Measurements from ENCODE around the gene SLC39A11. TPM values are rescaled to one million over a fixed set of nuclear protein-coding genes. Genes with fewer than 3 reads are reported as not detected.

SLC39A11 gene
- total RNA-seq, 1 donor from 2014 or later = 4.9 TPM

DNA sequence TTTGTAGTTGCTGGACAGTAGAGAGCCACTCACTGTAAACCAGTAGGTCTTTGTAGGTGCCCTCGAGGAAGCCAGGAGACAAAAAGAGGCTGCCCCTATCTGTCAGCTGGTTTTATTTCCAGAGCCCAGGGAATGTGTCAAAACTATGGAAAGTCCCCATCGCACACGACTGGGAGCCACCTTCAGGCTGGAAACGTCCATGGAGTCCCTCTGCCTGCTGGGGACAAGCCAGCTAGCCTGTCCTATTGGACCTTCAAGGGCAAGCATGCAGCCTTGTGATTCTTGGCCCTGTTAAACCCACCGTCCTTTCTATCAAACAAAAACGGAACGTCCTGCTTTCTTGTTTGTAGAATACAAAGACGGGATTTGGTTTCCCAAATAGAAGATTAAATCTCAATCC, 289.8 kb downstream of the SLC39A11 start:
- Histone ChIP-seq H3K36me3 (peaks cover 0 to 7% of the 10 kb centered on the region in 2 donors), H3K4me3 (no peak overlapping the region), H3K4me1 (no peaks in the 10 kb centered on the region), H3K27ac (no peak overlapping the region), H3K9me3 (peaks cover 5 to 32% of the 10 kb centered on the region in 2 donors), H3K27me3 (no peaks in the 10 kb centered on the region)
- intact Hi-C loops (cut with DNase I) = no loop called here
- no peak for DNase-seq (ENCODE audit: low spot score in 2 of 2)
- TF ChIP-seq, protein P1, sequence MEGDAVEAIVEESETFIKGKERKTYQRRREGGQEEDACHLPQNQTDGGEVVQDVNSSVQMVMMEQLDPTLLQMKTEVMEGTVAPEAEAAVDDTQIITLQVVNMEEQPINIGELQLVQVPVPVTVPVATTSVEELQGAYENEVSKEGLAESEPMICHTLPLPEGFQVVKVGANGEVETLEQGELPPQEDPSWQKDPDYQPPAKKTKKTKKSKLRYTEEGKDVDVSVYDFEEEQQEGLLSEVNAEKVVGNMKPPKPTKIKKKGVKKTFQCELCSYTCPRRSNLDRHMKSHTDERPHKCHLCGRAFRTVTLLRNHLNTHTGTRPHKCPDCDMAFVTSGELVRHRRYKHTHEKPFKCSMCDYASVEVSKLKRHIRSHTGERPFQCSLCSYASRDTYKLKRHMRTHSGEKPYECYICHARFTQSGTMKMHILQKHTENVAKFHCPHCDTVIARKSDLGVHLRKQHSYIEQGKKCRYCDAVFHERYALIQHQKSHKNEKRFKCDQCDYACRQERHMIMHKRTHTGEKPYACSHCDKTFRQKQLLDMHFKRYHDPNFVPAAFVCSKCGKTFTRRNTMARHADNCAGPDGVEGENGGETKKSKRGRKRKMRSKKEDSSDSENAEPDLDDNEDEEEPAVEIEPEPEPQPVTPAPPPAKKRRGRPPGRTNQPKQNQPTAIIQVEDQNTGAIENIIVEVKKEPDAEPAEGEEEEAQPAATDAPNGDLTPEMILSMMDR (IDR thresholded peaks at IDR 0.05) = no peak

DNA sequence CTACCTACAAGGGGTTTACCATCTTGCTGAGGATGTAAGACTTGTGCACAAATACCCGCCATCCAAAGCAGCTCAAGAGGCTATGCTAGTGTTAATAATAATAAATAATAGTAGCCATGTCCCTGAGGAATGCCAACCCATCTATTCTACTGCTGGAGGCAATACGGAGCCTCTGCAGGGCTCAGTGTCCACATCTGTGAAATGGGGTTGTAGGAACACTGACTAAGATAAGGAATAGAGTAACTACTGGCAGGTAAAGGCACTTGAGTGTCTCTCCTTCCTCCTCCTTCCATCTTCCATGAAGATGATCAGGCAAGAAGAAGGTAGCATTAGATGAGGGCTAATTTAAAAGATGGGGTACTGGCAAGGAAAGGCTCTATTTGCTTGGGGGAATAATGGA, 295.3 kb downstream of the SLC39A11 start:
- peaks cover 5 to 42% of the 10 kb centered on the region in 2 donors for H3K9me3 ChIP-seq
- H3K36me3 ChIP-seq = peaks cover 0 to 19% of the 10 kb centered on the region in 2 donors
- no peaks in the 10 kb centered on the region for H3K27me3 ChIP-seq
- no peak for DNase-seq (ENCODE audit: low spot score in 2 of 2)
- H3K4me3 ChIP-seq = no peak overlapping the region
- H3K4me1 ChIP-seq = no peaks in the 10 kb centered on the region
- TF ChIP-seq, protein P1 (IDR thresholded peaks at IDR 0.05) = no peak
- intact Hi-C loops (cut with DNase I) = no loop called here
- no peak overlapping the region for H3K27ac ChIP-seq

GRCh38 chr17:72795941-72796340, 296.5 kb downstream of the SLC39A11 start:
- Histone ChIP-seq H3K4me3 (no peak overlapping the region), H3K27ac (no peak overlapping the region), H3K36me3 (peaks cover 0 to 23% of the 10 kb centered on the region in 2 donors), H3K27me3 (no peaks in the 10 kb centered on the region), H3K9me3 (peaks cover 5 to 37% of the 10 kb centered on the region in 2 donors), H3K4me1 (no peaks in the 10 kb centered on the region)
- DNase-seq (ENCODE audit: low spot score in 2 of 2) = no peak
- TF ChIP-seq, protein P1 (IDR thresholded peaks at IDR 0.05) = no peak
- intact Hi-C loops (cut with DNase I) = no loop called here

DNA sequence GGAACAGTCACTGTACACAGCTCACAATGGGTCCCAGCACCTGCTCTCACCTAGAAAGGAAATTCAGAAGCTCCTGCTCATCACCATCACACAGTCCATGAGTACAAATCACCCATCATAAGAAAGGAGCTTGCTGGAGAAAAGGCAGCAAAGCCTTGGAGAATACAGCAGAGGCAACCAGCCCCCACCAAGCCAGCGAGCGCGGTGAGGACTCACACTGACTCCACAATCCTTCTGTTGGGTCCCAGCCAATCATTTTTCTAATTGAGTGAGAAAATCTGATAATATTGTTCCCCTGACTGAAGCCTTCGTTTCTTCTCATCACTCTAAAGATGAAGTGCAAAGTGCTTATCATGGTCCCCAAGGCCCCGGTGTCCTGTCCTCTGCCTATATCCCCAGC, 298.3 kb downstream of the SLC39A11 start:
- H3K27me3 ChIP-seq = no peaks in the 10 kb centered on the region
- intact Hi-C loops (cut with DNase I) = no loop called here
- H3K9me3 ChIP-seq = peaks cover 5 to 19% of the 10 kb centered on the region in 2 donors
- H3K4me3 ChIP-seq = no peak overlapping the region
- H3K27ac ChIP-seq = no peak overlapping the region
- TF ChIP-seq, protein P1 (IDR thresholded peaks at IDR 0.05) = no peak
- H3K36me3 ChIP-seq = peaks cover 0 to 16% of the 10 kb centered on the region in 2 donors
- no peak for DNase-seq (ENCODE audit: low spot score in 2 of 2)
- no peaks in the 10 kb centered on the region for H3K4me1 ChIP-seq

GRCh38 chr17:72792771-72793170, 299.7 kb downstream of the SLC39A11 start:
- TF ChIP-seq, protein P1 (IDR thresholded peaks at IDR 0.05) = no peak
- Histone ChIP-seq H3K36me3 (peaks cover 0 to 16% of the 10 kb centered on the region in 2 donors), H3K4me1 (no peaks in the 10 kb centered on the region), H3K4me3 (no peak overlapping the region), H3K27me3 (no peaks in the 10 kb centered on the region), H3K27ac (no peak overlapping the region), H3K9me3 (peaks cover 0 to 10% of the 10 kb centered on the region in 2 donors)
- intact Hi-C loops (cut with DNase I) = no loop called here
- DNase-seq (ENCODE audit: low spot score in 2 of 2) = no peak

- TF ChIP-seq, protein P1 (IDR thresholded peaks at IDR 0.05) = no peak
- peaks cover 0 to 10% of the 10 kb centered on the region in 2 donors for H3K9me3 ChIP-seq
- H3K27me3 ChIP-seq = no peaks in the 10 kb centered on the region
- intact Hi-C loops (cut with DNase I) = no loop called here
- no peak overlapping the region for H3K4me3 ChIP-seq
- peaks cover 0 to 16% of the 10 kb centered on the region in 2 donors for H3K36me3 ChIP-seq
- DNase-seq (ENCODE audit: low spot score in 2 of 2) = no peak
- H3K27ac ChIP-seq = no peak overlapping the region
- no peaks in the 10 kb centered on the region for H3K4me1 ChIP-seq
Observed at GRCh38 chr17:72790190-72790589, 302.3 kb downstream of the SLC39A11 start.
